ENCODE results near the gene MYH11. TPM values are rescaled to one million over a fixed set of nuclear protein-coding genes. Genes with fewer than 3 reads are reported as not detected.

Gene MYH11
- total RNA-seq, 3 donors from 2014 or later = 11.7 to 144 (median 96.6) TPM

- TF ChIP-seq POLR2AphosphoS5 (IDR thresholded peaks at IDR 0.05) = no peak
- TF ChIP-seq POLR2A (IDR thresholded peaks at IDR 0.05) = no peak
- TF ChIP-seq CTCF (IDR thresholded peaks at IDR 0.05) = no peak
- intact Hi-C loops (cut with DNase I; ENCODE audit: low total_unique reads) = no loop called here
- Histone ChIP-seq H3K36me3 (no peaks in the 10 kb centered on the region), H3K9me3 (no peaks in the 10 kb centered on the region), H3K4me1 (no peaks in the 10 kb centered on the region), H3K27ac (no peak overlapping the region), H3K4me3 (no peak overlapping the region), H3K27me3 (no peaks in the 10 kb centered on the region)
- no peak for DNase-seq (ENCODE audit: low spot score in 2 of 2)
These were observed 97.8 kb downstream of the MYH11 start for GRCh38 chr16:15759070-15759469.

GRCh38 chr16:15757630-15758251, 99.1 kb downstream of the MYH11 start:
- Histone ChIP-seq H3K27me3 (no peaks in the 10 kb centered on the region), H3K9me3 (no peaks in the 10 kb centered on the region), H3K27ac (no peak overlapping the region), H3K36me3 (no peaks in the 10 kb centered on the region), H3K4me3 (no peak overlapping the region), H3K4me1 (no peaks in the 10 kb centered on the region)
- intact Hi-C loops (cut with DNase I; ENCODE audit: low total_unique reads) = no loop called here
- no peak for DNase-seq (ENCODE audit: low spot score in 2 of 2)
- no peak for TF ChIP-seq POLR2AphosphoS5 (IDR thresholded peaks at IDR 0.05)
- no peak for TF ChIP-seq POLR2A (IDR thresholded peaks at IDR 0.05)
- TF ChIP-seq CTCF (IDR thresholded peaks at IDR 0.05) = no peak

DNA sequence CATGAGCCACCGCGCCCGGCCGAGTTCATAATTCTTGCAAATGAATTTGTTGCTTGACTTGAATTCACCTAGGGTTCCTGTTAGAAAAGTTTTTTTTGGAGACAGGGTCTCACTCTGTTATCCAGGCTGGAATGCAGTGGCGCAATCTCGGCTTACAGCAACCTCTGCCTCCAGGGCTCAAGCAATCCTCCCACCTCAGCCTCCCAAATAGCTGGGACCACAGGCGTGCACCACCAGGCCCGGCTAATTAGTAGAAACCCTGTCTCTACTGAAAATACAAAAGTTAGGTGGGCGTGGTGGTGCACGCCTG, 99.8 kb downstream of the MYH11 start:
- TF ChIP-seq POLR2A (IDR thresholded peaks at IDR 0.05) (no peak), POLR2AphosphoS5 (IDR thresholded peaks at IDR 0.05) (no peak), CTCF (IDR thresholded peaks at IDR 0.05) (no peak)
- Histone ChIP-seq H3K9me3 (no peaks in the 10 kb centered on the region), H3K27me3 (no peaks in the 10 kb centered on the region), H3K27ac (no peak overlapping the region), H3K4me1 (no peaks in the 10 kb centered on the region), H3K4me3 (no peak overlapping the region), H3K36me3 (no peaks in the 10 kb centered on the region)
- intact Hi-C loops (cut with DNase I; ENCODE audit: low total_unique reads) = no loop called here
- no peak for DNase-seq (ENCODE audit: low spot score in 2 of 2)

DNA sequence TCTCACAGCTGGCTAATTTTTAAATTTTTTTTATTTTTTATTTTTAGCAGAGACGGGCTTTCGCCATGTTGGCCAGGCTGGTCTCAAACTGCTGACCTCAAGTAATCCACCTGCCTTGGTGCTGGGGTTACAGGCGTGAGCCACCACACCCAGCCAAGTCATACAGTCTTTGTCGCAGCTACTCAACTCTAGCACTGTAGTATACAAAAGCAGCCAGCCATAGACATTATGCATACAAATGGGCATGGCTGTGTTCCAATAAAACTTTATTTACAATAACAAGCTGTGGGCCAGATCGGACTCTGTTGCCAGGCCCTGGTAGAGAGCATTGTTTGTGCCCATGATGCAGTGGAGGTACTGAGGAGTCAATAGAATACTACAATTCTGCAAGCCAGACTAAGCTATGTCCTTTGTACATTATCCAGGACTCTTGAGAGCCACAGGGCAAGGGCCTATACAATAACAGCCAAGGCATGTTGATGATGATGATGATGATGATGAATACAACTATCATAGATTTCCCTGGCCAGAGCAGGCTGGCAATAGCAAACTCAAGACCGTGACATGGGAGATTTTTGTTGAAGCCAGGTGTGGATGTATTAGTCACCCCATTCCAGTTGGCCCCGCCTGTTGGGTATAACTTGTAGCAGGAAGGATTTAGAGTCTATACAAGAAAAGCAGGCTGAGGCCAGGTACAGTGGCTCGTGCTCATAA, 101.8 kb downstream of the MYH11 start:
- intact Hi-C loops (cut with DNase I; ENCODE audit: low total_unique reads) = no loop called here
- Histone ChIP-seq H3K27ac (no peak overlapping the region), H3K27me3 (no peaks in the 10 kb centered on the region), H3K36me3 (no peaks in the 10 kb centered on the region), H3K4me1 (no peaks in the 10 kb centered on the region), H3K4me3 (no peak overlapping the region), H3K9me3 (no peaks in the 10 kb centered on the region)
- no peak for TF ChIP-seq CTCF (IDR thresholded peaks at IDR 0.05)
- TF ChIP-seq POLR2A (IDR thresholded peaks at IDR 0.05) = no peak
- TF ChIP-seq POLR2AphosphoS5 (IDR thresholded peaks at IDR 0.05) = no peak
- DNase-seq (ENCODE audit: low spot score in 2 of 2) = no peak

DNA sequence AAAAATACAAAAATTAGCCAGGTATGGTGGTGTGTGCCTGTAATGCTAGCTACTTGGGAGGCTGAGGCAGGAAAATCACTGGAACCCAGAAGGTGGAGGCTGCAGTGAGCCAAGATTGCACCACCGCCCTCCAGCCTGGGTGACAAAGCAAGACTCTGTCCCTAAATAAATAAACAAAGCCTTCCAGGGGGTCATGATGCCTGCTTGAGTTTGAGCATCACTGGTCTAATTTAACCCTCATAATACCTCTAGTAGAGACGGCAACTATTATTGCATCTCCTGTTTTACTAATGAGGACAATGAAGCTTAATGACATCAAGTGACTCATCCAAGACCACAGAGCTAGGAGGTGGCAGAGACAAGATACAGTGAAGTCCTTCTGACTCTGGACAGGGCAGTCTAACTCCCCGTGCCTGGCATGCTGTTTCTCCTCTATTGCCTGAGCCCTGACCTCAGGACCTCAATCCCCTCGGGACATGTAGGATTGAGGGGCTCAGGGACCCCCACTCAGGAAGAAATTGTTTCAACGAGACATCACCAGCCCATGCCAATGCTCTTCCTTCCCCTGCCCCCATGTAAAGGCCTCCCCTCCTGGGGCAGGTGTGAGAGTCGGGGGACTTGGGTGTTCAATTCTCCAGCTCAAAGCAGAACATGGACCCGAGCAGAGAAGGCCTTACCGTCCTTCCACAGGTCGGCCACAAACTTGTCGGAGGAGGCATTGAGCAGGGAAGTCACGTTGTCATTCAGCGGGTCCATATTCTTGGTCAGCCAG, 103.9 kb downstream of the MYH11 start:
- H3K27ac ChIP-seq = no peak overlapping the region
- no peak for DNase-seq (ENCODE audit: low spot score in 2 of 2)
- H3K9me3 ChIP-seq = no peaks in the 10 kb centered on the region
- no peaks in the 10 kb centered on the region for H3K4me1 ChIP-seq
- no peaks in the 10 kb centered on the region for H3K27me3 ChIP-seq
- intact Hi-C loops (cut with DNase I; ENCODE audit: low total_unique reads) = no loop called here
- H3K4me3 ChIP-seq = no peak overlapping the region
- no peak for TF ChIP-seq POLR2A (IDR thresholded peaks at IDR 0.05)
- no peak for TF ChIP-seq CTCF (IDR thresholded peaks at IDR 0.05)
- no peak for TF ChIP-seq POLR2AphosphoS5 (IDR thresholded peaks at IDR 0.05)
- no peaks in the 10 kb centered on the region for H3K36me3 ChIP-seq

Measured in breast epithelium (tissue), 4 donors.